Measurements from ENCODE around the gene ZBTB42.

ZBTB42 gene

GRCh38 chr14:104845033-104845666 is 44.2 kb downstream of the ZBTB42 start:
- no peaks in the 10 kb centered on the region for H3K36me3 ChIP-seq (ENCODE audit: control insufficient read depth in 2 of 2, insufficient read depth in 1 of 2, low read length in 2 of 2)
- H3K4me3 ChIP-seq (ENCODE audit: low read depth, low read length): no peak overlapping the region
- CTCF ChIA-PET: no interaction called here
- POLR2A ChIA-PET: no interaction called here
- no peaks in the 10 kb centered on the region for H3K9me3 ChIP-seq (ENCODE audit: control insufficient read depth, insufficient read depth, low read depth, low read length)
- TF ChIP-seq ZSCAN30 (tag by site-specific recombination; IDR thresholded peaks at IDR 0.05): no peak
- no peak overlapping the region for H3K27ac ChIP-seq (ENCODE audit: extremely low read depth, low read depth, low read length)
- no peaks in the 10 kb centered on the region for H3K4me1 ChIP-seq (ENCODE audit: control insufficient read depth, insufficient read depth, low read length)

- no peak overlapping the region for H3K4me3 ChIP-seq (ENCODE audit: low read depth, low read length)
- H3K27ac ChIP-seq (ENCODE audit: extremely low read depth, low read depth, low read length): no peak overlapping the region
- TF ChIP-seq ZNF48 (tag by site-specific recombination; IDR thresholded peaks at IDR 0.05): no peak
- no peak for TF ChIP-seq ZNF654 (tag by site-specific recombination; IDR thresholded peaks at IDR 0.05; ENCODE audit: low read depth)
- no peak for TF ChIP-seq EGR2 (tag by site-specific recombination; IDR thresholded peaks at IDR 0.05; ENCODE audit: low read depth)
- peak; percentile 81; the same call in 1 of the 2 replicates for TF ChIP-seq ZNF37A (tag by site-specific recombination; IDR thresholded peaks at IDR 0.05)
- H3K9me3 ChIP-seq (ENCODE audit: control insufficient read depth, insufficient read depth, low read depth, low read length): no peaks in the 10 kb centered on the region
- H3K36me3 ChIP-seq (ENCODE audit: control insufficient read depth in 2 of 2, insufficient read depth in 1 of 2, low read length in 2 of 2): no peaks in the 10 kb centered on the region
- H3K4me1 ChIP-seq (ENCODE audit: control insufficient read depth, insufficient read depth, low read length): no peaks in the 10 kb centered on the region
- ChIA-PET POLR2A (no interaction called here), CTCF (interaction anchor here (0.6 to 1.0 kb wide), 2 partner anchors 19 to 192 kb away, joined by 4 read pairs; no protein-coding TSS in a partner anchor)
Measured at GRCh38 chr14:104845834-104846441, 45.0 kb downstream of the ZBTB42 start.

- no peaks in the 10 kb centered on the region for H3K4me1 ChIP-seq (ENCODE audit: control insufficient read depth, insufficient read depth, low read length)
- H3K36me3 ChIP-seq (ENCODE audit: control insufficient read depth in 2 of 2, insufficient read depth in 1 of 2, low read length in 2 of 2): no peaks in the 10 kb centered on the region
- ChIA-PET POLR2A (no interaction called here), CTCF (interaction anchor here (2.1 kb wide), 1 partner anchor 26 kb away, joined by 7 read pairs; no protein-coding TSS in a partner anchor)
- TF ChIP-seq ZBTB44 (tag by site-specific recombination; IDR thresholded peaks at IDR 0.05) (no peak), ZNF18 (tag by site-specific recombination; IDR thresholded peaks at IDR 0.05) (no peak), ZNF148 (tag by site-specific recombination; IDR thresholded peaks at IDR 0.05; ENCODE audit: borderline replicate concordance) (no peak), ZNF202 (tag by site-specific recombination; IDR thresholded peaks at IDR 0.05; ENCODE audit: borderline replicate concordance) (no peak), ATF2 (tag by site-specific recombination; IDR thresholded peaks at IDR 0.05; ENCODE audit: low read depth) (no peak), PRDM4 (tag by site-specific recombination; IDR thresholded peaks at IDR 0.05) (no peak)
- H3K27ac ChIP-seq (ENCODE audit: extremely low read depth, low read depth, low read length): no peak overlapping the region
- no peak overlapping the region for H3K4me3 ChIP-seq (ENCODE audit: low read depth, low read length)
- no peaks in the 10 kb centered on the region for H3K9me3 ChIP-seq (ENCODE audit: control insufficient read depth, insufficient read depth, low read depth, low read length)
Measured at GRCh38 chr14:104852280-104852663, 51.4 kb downstream of the ZBTB42 start.

All from HEK293 (cell line).